Ishikawa (cell line): Measurements from ENCODE around the gene SAA1.
A peak's percentile ranks its signal among the peaks of the same experiment; 100 is the strongest.

Source experiments
- CEBPB ChIP-seq: IDR thresholded peaks from 2 replicates; pipeline ENCODE4 v1.6.1; 2012
- CREB1 ChIP-seq: IDR thresholded peaks from 2 replicates; pipeline ENCODE4 v1.6.1; 2012; ENCODE audit warnings: low read depth
- EGR1 ChIP-seq: IDR thresholded peaks from 2 replicates; pipeline ENCODE4 v1.6.1; 2012
- EP300 ChIP-seq: IDR thresholded peaks from 2 replicates; pipeline ENCODE4 v1.6.1; 2012; ENCODE audit warnings: borderline replicate concordance
- FOXM1 ChIP-seq: IDR thresholded peaks from 2 replicates; pipeline ENCODE4 v1.6.1; 2012; ENCODE audit warnings: low read depth, borderline replicate concordance
- MAX ChIP-seq: IDR thresholded peaks from 2 replicates; pipeline ENCODE4 v1.6.1; 2012
- NFIC ChIP-seq: IDR thresholded peaks from 2 replicates; pipeline ENCODE4 v1.6.1; 2012
- RAD21 ChIP-seq: IDR thresholded peaks from 2 replicates; pipeline ENCODE4 v1.6.1; 2012; ENCODE audit warnings: low read depth
- REST ChIP-seq: IDR thresholded peaks from 2 replicates; pipeline ENCODE4 v1.6.1; 2012; ENCODE audit warnings: low read depth, mild to moderate bottlenecking
- TAF1 ChIP-seq: IDR thresholded peaks from 2 replicates; pipeline ENCODE4 v1.6.1; 2012; ENCODE audit warnings: low read depth, mild to moderate bottlenecking
- TCF12 ChIP-seq: IDR thresholded peaks from 2 replicates; pipeline ENCODE4 v1.6.1; 2012; ENCODE audit warnings: low read depth
- TEAD4 ChIP-seq: IDR thresholded peaks from 2 replicates; pipeline ENCODE4 v1.6.1; 2012
- USF1 ChIP-seq: IDR thresholded peaks from 2 replicates; pipeline ENCODE4 v1.6.1; 2012
- YY1 ChIP-seq: IDR thresholded peaks from 2 replicates; pipeline ENCODE4 v1.6.1; 2012; ENCODE audit warnings: low read depth
- ZBTB7A ChIP-seq: IDR thresholded peaks from 2 replicates; pipeline ENCODE4 v1.6.1; 2012; ENCODE audit warnings: low read depth

Gene SAA1

GRCh38 chr11:18243783-18244362, 22.2 kb upstream of the SAA1 start:
- TF ChIP-seq CREB1 (no peak), USF1 (no peak), NFIC (no peak), YY1 (peak; percentile 48; the same call in 1 of the 2 replicates), MAX (no peak), RAD21 (peak; percentile 91), ZBTB7A (no peak), TCF12 (no peak)

GRCh38 chr11:18245396-18245795, 20.7 kb upstream of the SAA1 start:
- TF ChIP-seq TAF1 (no peak), EGR1 (no peak), MAX (no peak), NFIC (no peak), REST (no peak)

GRCh38 chr11:18248561-18248960, 17.5 kb upstream of the SAA1 start, which contains the start of gene SAA2:
TSS of gene SAA2 (minus strand) at chr11:18248668. CDS start at chr11:18248011, 657 bp downstream.
- TF ChIP-seq EGR1 (no peak), USF1 (no peak), RAD21 (no peak), NFIC (no peak)

GRCh38 chr11:18253233-18253632, 12.8 kb upstream of the SAA1 start:
- TF ChIP-seq NFIC (no peak), TEAD4 (peak; percentile 51; the same call in 1 of the 2 replicates)

GRCh38 chr11:18253778-18254338, 12.2 kb upstream of the SAA1 start:
- TF ChIP-seq REST = no peak
- TF ChIP-seq TCF12 = no peak
- no peak for TF ChIP-seq MAX
- no peak for TF ChIP-seq RAD21
- TF ChIP-seq EGR1 = no peak
- no peak for TF ChIP-seq TAF1
- TF ChIP-seq CREB1 = no peak
- TF ChIP-seq USF1 = no peak
- no peak for TF ChIP-seq ZBTB7A

GRCh38 chr11:18254781-18255361, 11.2 kb upstream of the SAA1 start:
- TF ChIP-seq MAX = no peak
- no peak for TF ChIP-seq EP300
- TF ChIP-seq NFIC = no peak
- TF ChIP-seq CREB1 = no peak
- TF ChIP-seq TCF12 = no peak
- TF ChIP-seq TEAD4 = no peak
- no peak for TF ChIP-seq ZBTB7A
- TF ChIP-seq YY1 = no peak
- TF ChIP-seq CEBPB = no peak
- no peak for TF ChIP-seq TAF1
- no peak for TF ChIP-seq REST
- no peak for TF ChIP-seq RAD21
- TF ChIP-seq USF1 = no peak
- TF ChIP-seq FOXM1 = no peak
- no peak for TF ChIP-seq EGR1
